ENCODE data around the gene SPP2.

DNA sequence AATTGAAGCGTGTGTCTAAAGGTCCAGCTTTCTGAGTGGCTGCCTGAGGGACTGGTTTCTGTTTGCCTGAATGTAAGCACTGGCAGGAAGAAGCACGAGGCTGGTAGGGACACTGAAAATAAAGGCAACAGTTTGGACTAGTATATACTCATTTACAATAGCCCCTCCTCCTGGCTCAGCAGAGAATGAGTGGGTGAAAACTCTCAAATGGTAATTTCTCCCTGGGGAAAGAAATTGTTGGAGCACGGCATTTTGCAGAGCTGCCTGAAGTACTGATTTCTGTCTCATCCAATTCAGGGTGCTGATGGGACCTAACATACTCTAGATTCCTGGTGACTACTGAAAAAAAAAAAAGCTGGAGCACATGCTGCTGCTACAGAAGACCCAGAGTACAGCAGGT is 17.3 kb upstream of the SPP2 start:
- TF ChIP-seq, protein P1, sequence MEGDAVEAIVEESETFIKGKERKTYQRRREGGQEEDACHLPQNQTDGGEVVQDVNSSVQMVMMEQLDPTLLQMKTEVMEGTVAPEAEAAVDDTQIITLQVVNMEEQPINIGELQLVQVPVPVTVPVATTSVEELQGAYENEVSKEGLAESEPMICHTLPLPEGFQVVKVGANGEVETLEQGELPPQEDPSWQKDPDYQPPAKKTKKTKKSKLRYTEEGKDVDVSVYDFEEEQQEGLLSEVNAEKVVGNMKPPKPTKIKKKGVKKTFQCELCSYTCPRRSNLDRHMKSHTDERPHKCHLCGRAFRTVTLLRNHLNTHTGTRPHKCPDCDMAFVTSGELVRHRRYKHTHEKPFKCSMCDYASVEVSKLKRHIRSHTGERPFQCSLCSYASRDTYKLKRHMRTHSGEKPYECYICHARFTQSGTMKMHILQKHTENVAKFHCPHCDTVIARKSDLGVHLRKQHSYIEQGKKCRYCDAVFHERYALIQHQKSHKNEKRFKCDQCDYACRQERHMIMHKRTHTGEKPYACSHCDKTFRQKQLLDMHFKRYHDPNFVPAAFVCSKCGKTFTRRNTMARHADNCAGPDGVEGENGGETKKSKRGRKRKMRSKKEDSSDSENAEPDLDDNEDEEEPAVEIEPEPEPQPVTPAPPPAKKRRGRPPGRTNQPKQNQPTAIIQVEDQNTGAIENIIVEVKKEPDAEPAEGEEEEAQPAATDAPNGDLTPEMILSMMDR (IDR thresholded peaks at IDR 0.05), result no peak
- TF ChIP-seq POLR2A (IDR thresholded peaks at IDR 0.05), result no peak

Measured in suprapubic skin (tissue), 3 donors.